ENCODE measurements around the gene CDRT15L2. TPM values are rescaled to one million over a fixed set of nuclear protein-coding genes. Genes with fewer than 3 reads are reported as not detected.
"Not testable (repeated sequence)": the region's sequence is repeated elsewhere in the genome, so short reads cannot be mapped to it uniquely, and the experiment has no call there.

The CDRT15L2 gene
- not detected in 2 replicates for total RNA-seq (2013; cell fraction: nucleolus; rRNA removed)
- total RNA-seq (2014; rRNA removed): not detected in 2 replicates
- total RNA-seq (2014; rRNA removed; fragmentation: Illumina TruSeq; extraction: Trizol): not detected in 2 replicates
- total RNA-seq (2021): not detected in 2 replicates
- polyA plus RNA-seq (2011; ENCODE audit: low read depth): not detected
- not detected in 2 replicates for polyA plus RNA-seq (2011; rRNA removed)
- not detected in 2 replicates for polyA plus RNA-seq (2011; cell fraction: cytosol; rRNA removed)
- not detected in 2 replicates for polyA plus RNA-seq (2011; cell fraction: nucleus; rRNA removed)
- polyA plus RNA-seq (2012): not detected in 2 replicates
- not detected in 2 replicates for polyA plus RNA-seq (2014; fragmentation: Illumina TruSeq; extraction: Trizol)
- polyA plus RNA-seq (2014; fragmentation: Nextera tagmentation; extraction: Ambion mirVana): not detected
- not detected in 2 replicates for polyA plus RNA-seq (2014; rRNA removed)
- not detected for polyA plus RNA-seq (2016; fragmentation: Nextera tagmentation; extraction: Ambion mirVana)
- polyA minus RNA-seq (2011; rRNA and poly(A)+ RNA removed): not detected in 2 replicates
- polyA minus RNA-seq (2011; cell fraction: cytosol; rRNA and poly(A)+ RNA removed): not detected in 2 replicates
- not detected in 2 replicates for polyA minus RNA-seq (2011; cell fraction: nucleus; rRNA and poly(A)+ RNA removed)
- not detected for Bru-seq, nascent RNA
- not detected for BruChase-seq, experiment 1, labeled RNA remaining after a 6-hour chase
- BruChase-seq, experiment 2, labeled RNA remaining after a 2-hour chase: not detected
- long read RNA-seq, experiment 1: 0 reads
- long read RNA-seq, experiment 2: 0 reads

GRCh38 chr17:20579424-20579823 lies at the start of gene CDRT15L2:
CDRT15L2 (plus strand) TSS chr17:20579724; CDS start chr17:20579744, 20 bp downstream.
- H3K79me2 ChIP-seq (ENCODE audit: control insufficient read depth, insufficient read depth, low read length); H3K4me3 ChIP-seq; H3K27ac ChIP-seq (ENCODE audit: control insufficient read depth, insufficient read depth); BruUV-seq (replicated peaks); in situ Hi-C loops (cut with MboI); CTCF ChIA-PET; H3K36me3 ChIP-seq (ENCODE audit: control insufficient read depth in 2 of 2, insufficient read depth in 2 of 2, low read length in 1 of 2); POLR2A ChIA-PET; H3K9ac ChIP-seq (ENCODE audit: control insufficient read depth, insufficient read depth, low read length); RAD21 ChIA-PET (ENCODE audit: unreplicated experiment); H3K4me2 ChIP-seq (ENCODE audit: control insufficient read depth, insufficient read depth); intact Hi-C loops (cut with micrococcal nuclease; ENCODE audit: unreplicated experiment); H4K20me1 ChIP-seq (ENCODE audit: control insufficient read depth, insufficient read depth); H2AFZ ChIP-seq (ENCODE audit: control insufficient read depth, low read depth, low read length); H3K4me1 ChIP-seq (ENCODE audit: control insufficient read depth, insufficient read depth, low read length); H3K27me3 ChIP-seq (replicated peaks in 1 of 2; ENCODE audit: control insufficient read depth in 2 of 2, insufficient read depth in 2 of 2, low read length in 1 of 2); H3K9me3 ChIP-seq (replicated peaks; ENCODE audit: control insufficient read depth, insufficient read depth, low read length); ATAC-seq; SMC1A ChIA-PET (ENCODE audit: uncharacterized antibody, unreplicated experiment); DNase-seq (ENCODE audit: low read depth, low spot score); FAIRE-seq: not testable (repeated sequence)
- WGBS (ENCODE audit: insufficient coverage, insufficient replicate concordance, low lambda C conversion rate, missing lambda C conversion rate): 43% methylated on average over 12 of the region's 12 CpGs

- ATAC-seq; H2AFZ ChIP-seq (ENCODE audit: control insufficient read depth, low read depth, low read length); FAIRE-seq; H4K20me1 ChIP-seq (ENCODE audit: control insufficient read depth, insufficient read depth); CTCF ChIA-PET; H3K9ac ChIP-seq (ENCODE audit: control insufficient read depth, insufficient read depth, low read length); H3K9me3 ChIP-seq (replicated peaks; ENCODE audit: control insufficient read depth, insufficient read depth, low read length); SMC1A ChIA-PET (ENCODE audit: uncharacterized antibody, unreplicated experiment); DNase-seq (ENCODE audit: low read depth, low spot score); BruUV-seq (replicated peaks); H3K4me3 ChIP-seq; H3K79me2 ChIP-seq (ENCODE audit: control insufficient read depth, insufficient read depth, low read length); POLR2A ChIA-PET; H3K4me1 ChIP-seq (ENCODE audit: control insufficient read depth, insufficient read depth, low read length); in situ Hi-C loops (cut with MboI); H3K36me3 ChIP-seq (ENCODE audit: control insufficient read depth in 2 of 2, insufficient read depth in 2 of 2, low read length in 1 of 2); H3K27me3 ChIP-seq (replicated peaks in 1 of 2; ENCODE audit: control insufficient read depth in 2 of 2, insufficient read depth in 2 of 2, low read length in 1 of 2); H3K27ac ChIP-seq (ENCODE audit: control insufficient read depth, insufficient read depth); H3K4me2 ChIP-seq (ENCODE audit: control insufficient read depth, insufficient read depth); intact Hi-C loops (cut with micrococcal nuclease; ENCODE audit: unreplicated experiment); RAD21 ChIA-PET (ENCODE audit: unreplicated experiment): not testable (repeated sequence)
- WGBS (ENCODE audit: insufficient coverage, insufficient replicate concordance, low lambda C conversion rate, missing lambda C conversion rate): 20% methylated on average over 2 of the region's 6 CpGs
Measured at GRCh38 chr17:20530104-20530503, 49.4 kb upstream of the CDRT15L2 start.

DNA sequence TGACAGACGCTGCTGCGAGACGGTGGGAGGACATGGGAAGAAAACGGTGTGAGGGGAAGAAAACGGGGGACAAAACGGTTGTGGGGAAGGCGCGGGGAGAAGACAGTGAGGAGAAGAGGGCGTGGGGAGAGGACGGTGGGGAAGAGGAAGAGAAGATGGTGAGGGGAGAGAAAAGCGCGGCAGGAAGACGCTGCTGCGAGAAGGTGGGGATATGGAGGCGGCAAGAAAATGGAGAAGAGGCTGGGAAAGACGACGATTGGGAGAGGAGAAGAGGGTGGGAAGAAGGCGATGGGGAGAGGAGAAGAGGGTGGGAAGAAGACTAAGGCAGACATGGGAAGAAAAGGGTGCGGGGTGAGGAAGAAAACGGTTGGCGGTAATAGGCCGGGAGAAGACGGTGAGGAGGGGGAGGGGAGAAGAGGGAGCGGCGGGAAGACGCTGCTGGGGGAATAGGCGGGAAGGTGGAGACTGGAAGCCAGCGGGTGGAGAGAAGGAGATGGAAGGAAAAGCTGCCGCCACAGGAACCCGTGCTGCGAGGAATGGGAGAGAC lies 46.9 kb upstream of the CDRT15L2 start:
- RAD21 ChIA-PET (ENCODE audit: unreplicated experiment); H3K27me3 ChIP-seq (replicated peaks in 1 of 2; ENCODE audit: control insufficient read depth in 2 of 2, insufficient read depth in 2 of 2, low read length in 1 of 2); H3K4me2 ChIP-seq (ENCODE audit: control insufficient read depth, insufficient read depth); H3K36me3 ChIP-seq (ENCODE audit: control insufficient read depth in 2 of 2, insufficient read depth in 2 of 2, low read length in 1 of 2); in situ Hi-C loops (cut with MboI); H3K79me2 ChIP-seq (ENCODE audit: control insufficient read depth, insufficient read depth, low read length); POLR2A ChIA-PET; H3K9me3 ChIP-seq (replicated peaks; ENCODE audit: control insufficient read depth, insufficient read depth, low read length); SMC1A ChIA-PET (ENCODE audit: uncharacterized antibody, unreplicated experiment); H3K4me3 ChIP-seq; CTCF ChIA-PET; H3K4me1 ChIP-seq (ENCODE audit: control insufficient read depth, insufficient read depth, low read length); H4K20me1 ChIP-seq (ENCODE audit: control insufficient read depth, insufficient read depth); ATAC-seq; H3K9ac ChIP-seq (ENCODE audit: control insufficient read depth, insufficient read depth, low read length); H2AFZ ChIP-seq (ENCODE audit: control insufficient read depth, low read depth, low read length); DNase-seq (ENCODE audit: low read depth, low spot score); H3K27ac ChIP-seq (ENCODE audit: control insufficient read depth, insufficient read depth); BruUV-seq (replicated peaks); FAIRE-seq; intact Hi-C loops (cut with micrococcal nuclease; ENCODE audit: unreplicated experiment): not testable (repeated sequence)
- 0% methylated on average over 2 of the region's 31 CpGs for WGBS (ENCODE audit: insufficient coverage, insufficient replicate concordance, low lambda C conversion rate, missing lambda C conversion rate)

- H2AFZ ChIP-seq (ENCODE audit: control insufficient read depth, low read depth, low read length); RAD21 ChIA-PET (ENCODE audit: unreplicated experiment); intact Hi-C loops (cut with micrococcal nuclease; ENCODE audit: unreplicated experiment); H3K79me2 ChIP-seq (ENCODE audit: control insufficient read depth, insufficient read depth, low read length); CTCF ChIA-PET; H3K9me3 ChIP-seq (replicated peaks; ENCODE audit: control insufficient read depth, insufficient read depth, low read length); H3K4me1 ChIP-seq (ENCODE audit: control insufficient read depth, insufficient read depth, low read length); H3K27me3 ChIP-seq (replicated peaks in 1 of 2; ENCODE audit: control insufficient read depth in 2 of 2, insufficient read depth in 2 of 2, low read length in 1 of 2); ATAC-seq; DNase-seq (ENCODE audit: low read depth, low spot score); H4K20me1 ChIP-seq (ENCODE audit: control insufficient read depth, insufficient read depth); POLR2A ChIA-PET; SMC1A ChIA-PET (ENCODE audit: uncharacterized antibody, unreplicated experiment); H3K36me3 ChIP-seq (ENCODE audit: control insufficient read depth in 2 of 2, insufficient read depth in 2 of 2, low read length in 1 of 2); H3K27ac ChIP-seq (ENCODE audit: control insufficient read depth, insufficient read depth); in situ Hi-C loops (cut with MboI); H3K4me3 ChIP-seq; H3K4me2 ChIP-seq (ENCODE audit: control insufficient read depth, insufficient read depth); FAIRE-seq; H3K9ac ChIP-seq (ENCODE audit: control insufficient read depth, insufficient read depth, low read length); BruUV-seq (replicated peaks): not testable (repeated sequence)
- WGBS (ENCODE audit: insufficient coverage, insufficient replicate concordance, low lambda C conversion rate, missing lambda C conversion rate): 37% methylated on average over 5 of the region's 11 CpGs
Measured at GRCh38 chr17:20533206-20533605, 46.3 kb upstream of the CDRT15L2 start.

All from GM12878 (cell line).